NCI-H446 (cell line): ENCODE results near the gene RBM26.

ENCODE experiments used
- DNase-seq, 2 experiments: peaks; one replicate each; lab custom pipeline; 2025; lab: John Stamatoyannopoulos, UW

The RBM26 gene

DNA sequence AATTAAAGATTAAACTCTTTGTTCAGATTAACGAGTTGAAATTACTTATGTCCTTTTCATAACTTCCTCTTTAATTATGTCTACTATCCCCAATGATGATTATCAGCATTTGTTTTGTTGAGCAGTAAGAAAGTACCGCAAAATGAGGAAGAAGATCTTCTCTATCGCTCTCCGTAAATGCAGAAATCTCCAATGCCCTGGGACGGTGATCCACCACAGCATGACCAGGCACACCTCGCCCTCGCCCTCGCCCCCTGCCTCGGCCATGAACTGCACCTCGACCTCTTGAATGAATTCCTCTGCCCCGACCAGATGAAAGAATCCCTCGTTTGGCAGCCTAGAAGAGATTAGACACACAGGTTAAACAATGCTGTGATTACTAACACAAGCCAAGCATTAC is 69.1 kb downstream of the RBM26 start:
- DNase-seq, result no peak

GRCh38 chr13:79328510-79328909 is 77.5 kb downstream of the RBM26 start:
- DNase-seq, result no peak

GRCh38 chr13:79320433-79320832 is 85.6 kb downstream of the RBM26 start:
- no peak for DNase-seq

DNA sequence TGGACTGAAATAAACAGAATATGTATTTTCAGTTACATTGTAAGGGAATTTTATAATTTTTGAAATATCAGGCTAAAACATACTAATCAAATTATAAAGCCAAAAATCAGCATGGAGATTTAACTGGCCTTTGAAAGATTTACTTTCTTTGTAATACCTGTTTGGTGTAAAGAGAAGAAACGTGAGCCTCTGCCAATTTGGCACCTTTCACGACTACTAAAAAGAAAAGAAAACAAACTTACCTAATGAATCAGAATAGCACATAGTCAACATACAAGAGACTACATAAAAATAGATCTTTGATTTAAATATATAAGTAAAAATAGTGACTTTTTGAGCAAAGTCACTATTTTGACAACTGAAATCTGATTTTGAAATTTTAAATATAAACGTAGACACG is 87.4 kb downstream of the RBM26 start:
- DNase-seq, result no peak

DNA sequence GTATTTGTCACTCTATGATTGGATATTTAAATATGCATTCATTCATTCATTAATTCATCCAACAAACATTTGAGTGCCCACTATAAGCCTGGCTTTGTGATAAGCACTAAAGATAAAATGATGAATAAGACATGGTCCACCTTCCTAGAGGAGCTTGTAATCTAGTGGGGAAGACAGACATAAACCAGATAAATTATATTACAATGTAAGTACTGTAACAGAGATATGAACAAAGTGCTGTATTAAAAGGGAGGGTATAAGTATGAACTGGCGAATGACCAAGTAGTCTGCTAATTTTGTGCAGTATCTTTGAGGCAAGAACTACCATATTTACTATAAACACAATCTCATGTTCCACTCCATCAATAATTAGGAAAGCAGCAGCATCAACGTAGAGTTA is 88.2 kb downstream of the RBM26 start:
- no peak for DNase-seq

DNA sequence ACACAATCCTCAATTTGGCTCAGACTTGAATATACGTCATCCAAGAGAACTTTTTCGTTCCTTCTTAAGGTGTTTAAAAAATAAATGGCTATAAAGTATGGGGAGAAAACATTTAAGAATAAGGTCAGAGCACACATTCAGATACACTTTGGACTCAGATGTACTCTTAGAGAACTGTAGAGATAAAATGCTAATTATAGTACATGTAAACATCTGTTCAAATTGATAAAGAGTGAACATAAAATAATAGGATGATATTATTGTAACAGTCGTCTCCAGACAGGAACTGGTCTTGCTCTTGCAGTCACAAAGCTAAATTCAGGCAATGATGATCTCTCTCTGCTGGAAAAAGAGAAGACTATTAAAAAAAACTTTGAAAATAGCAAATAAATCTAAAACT is 91.4 kb downstream of the RBM26 start:
- DNase-seq, result no peak

- DNase-seq, result no peak
Measured at GRCh38 chr13:79312340-79312855, 93.7 kb downstream of the RBM26 start.

GRCh38 chr13:79311386-79311785 is 94.7 kb downstream of the RBM26 start:
- no peak for DNase-seq

GRCh38 chr13:79309690-79310089 is 96.4 kb downstream of the RBM26 start:
- DNase-seq, result no peak

DNA sequence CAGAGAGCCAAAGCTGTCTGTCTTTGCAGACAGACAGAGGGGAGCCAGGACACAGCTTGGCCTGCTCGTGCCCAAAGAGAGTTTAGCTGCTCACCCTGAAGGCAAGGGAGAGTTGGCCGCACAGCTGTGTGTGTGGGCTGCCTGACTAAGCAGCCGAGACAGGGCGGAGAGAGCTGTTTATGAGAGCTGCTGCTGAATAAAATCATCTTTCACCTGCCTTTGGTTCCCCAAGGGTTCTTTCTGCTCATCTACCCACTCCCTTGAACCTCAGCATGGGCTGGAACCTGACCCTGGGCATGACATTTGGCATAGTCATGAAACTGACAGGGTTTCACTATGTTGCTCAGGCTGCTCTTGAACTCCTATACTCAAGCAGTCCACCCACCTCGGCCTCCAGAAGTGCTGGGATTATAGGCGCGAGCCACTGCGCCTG is 98.2 kb downstream of the RBM26 start:
- DNase-seq, result no peak

DNA sequence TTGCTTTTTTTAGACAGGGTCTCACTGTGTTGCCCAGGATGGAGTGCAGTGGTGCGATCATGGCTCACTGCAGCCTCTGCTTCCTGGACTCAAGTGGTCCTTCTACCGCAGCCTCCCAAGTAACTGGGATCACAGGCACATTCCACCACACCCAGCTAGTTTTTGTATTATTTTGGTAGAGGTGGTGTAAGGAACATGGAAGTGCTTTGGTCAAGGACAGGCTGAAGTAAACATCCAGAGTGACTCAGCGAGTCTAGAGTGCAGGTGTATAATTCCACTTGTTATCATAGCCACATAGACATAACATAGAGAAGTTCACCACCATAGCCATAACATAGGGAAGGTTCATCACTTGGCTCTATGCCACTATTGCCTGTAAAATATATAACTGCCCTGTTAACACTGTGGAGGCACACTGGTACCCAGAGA is 98.6 kb downstream of the RBM26 start:
- DNase-seq, result no peak

DNA sequence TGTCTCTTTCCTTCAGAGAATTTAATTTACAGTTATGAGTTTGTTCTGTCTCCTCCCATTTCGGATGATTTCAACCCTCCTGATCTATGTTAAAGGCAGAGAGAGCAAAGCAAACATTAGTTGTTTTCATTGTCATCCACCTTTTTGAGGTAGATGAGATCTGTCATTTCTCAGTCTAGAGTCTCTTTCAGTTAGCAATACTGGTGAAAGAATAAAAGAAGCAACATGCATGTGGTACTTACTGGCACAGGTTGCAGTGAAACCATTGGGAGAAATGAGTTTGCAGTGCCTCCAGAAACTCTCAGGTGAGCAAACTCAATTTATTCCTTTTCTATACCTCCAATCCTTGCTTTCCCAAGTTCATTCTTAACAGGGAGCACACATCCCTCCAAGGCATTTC is 99.4 kb downstream of the RBM26 start:
- no peak for DNase-seq

GRCh38 chr13:79297128-79297527 is 108.9 kb downstream of the RBM26 start:
- DNase-seq, result no peak

GRCh38 chr13:79295906-79296706 is 109.9 kb downstream of the RBM26 start:
- DNase-seq, result no peak

DNA sequence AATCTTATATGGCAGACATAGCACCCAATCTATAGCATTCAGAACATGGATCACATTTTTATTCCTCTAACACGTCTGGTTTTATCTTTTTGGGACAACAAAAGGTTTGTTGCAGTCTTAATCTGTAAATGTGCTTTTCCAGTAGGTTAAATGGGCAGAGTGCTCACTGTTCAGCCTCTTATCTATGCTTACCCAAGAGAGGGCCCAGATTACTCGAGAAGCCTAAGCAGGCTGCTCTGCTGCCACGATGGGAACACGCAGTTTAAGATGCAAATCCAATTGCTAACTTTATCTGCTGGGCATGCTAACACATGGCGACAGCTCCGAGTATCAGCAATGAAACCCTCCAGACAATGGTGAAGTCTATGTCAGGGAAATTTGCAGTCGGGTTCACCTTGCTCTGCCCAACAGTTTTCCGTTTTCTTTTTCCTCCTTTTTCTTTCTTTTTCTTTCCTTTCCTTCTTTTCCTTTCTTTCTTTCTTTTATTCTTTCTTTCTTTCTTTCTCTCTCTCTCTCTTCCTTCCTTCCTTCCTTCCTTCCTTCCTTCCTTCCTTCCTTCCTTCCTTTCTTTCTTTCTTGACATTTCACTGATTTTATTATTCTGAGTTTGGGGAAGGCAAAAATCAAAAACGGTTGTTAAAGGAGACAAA is 115.3 kb downstream of the RBM26 start:
- no peak for DNase-seq

DNA sequence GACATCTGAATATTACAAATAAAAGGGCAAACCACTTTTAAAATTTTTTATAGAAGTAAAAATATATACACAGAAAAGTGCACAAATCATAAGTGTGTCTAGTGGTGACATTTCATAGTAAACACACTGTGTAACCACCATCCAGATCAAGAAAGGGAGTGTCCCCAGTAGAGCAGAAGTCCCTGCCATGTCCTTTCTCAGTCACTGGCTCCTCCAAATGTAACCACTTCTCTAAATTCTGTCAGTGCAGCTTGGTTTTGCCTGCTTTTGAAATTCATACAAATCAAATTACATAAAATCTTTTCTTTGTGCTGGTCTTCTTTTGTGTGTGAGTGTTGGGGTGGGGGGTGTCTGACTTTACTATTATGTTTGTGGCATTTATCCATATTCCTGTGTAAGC is 116.5 kb downstream of the RBM26 start:
- no peak for DNase-seq

- no peak for DNase-seq
Measured at GRCh38 chr13:79287939-79288795, 117.9 kb downstream of the RBM26 start.

DNA sequence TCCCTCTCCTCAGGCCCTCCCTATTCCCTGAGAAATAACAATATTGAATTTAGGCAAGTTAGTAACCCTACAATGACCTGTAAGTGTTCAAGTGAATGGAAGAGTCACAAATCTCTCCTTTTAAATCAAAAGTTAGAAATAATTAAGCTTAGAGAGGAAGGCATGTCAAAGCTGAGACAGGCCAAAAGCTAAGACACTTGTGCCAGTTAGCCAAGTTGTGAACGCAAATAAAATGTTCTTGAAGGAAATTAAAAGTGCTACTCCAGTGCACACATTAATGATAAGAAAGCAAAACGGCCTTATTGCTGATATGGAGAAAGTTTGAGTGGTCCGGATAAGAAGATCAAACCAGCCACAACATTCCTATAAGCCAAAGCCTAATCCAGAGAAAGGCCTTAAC is 120.9 kb downstream of the RBM26 start:
- DNase-seq, result no peak

DNA sequence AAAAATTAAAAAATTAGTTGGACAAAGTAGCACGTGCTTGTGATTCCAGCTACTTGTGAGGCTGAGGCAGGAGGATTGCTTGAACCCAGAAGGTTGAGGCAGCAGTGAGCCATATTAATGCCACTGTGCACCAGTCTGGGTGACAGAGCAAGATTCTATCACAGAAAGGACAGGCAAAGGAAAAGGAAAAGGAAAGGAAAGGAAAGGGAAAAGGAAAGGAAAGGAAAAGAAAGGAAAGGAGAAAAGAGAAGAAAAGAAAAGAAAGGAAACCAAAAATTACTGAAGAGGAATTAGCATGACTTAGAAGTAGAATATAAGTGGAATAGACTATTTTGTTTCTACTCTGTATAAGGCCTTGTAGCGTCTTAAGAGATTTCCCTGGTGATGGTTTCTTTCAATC is 122.3 kb downstream of the RBM26 start:
- DNase-seq, result no peak

GRCh38 chr13:79282976-79283375 is 123.1 kb downstream of the RBM26 start:
- no peak for DNase-seq

DNA sequence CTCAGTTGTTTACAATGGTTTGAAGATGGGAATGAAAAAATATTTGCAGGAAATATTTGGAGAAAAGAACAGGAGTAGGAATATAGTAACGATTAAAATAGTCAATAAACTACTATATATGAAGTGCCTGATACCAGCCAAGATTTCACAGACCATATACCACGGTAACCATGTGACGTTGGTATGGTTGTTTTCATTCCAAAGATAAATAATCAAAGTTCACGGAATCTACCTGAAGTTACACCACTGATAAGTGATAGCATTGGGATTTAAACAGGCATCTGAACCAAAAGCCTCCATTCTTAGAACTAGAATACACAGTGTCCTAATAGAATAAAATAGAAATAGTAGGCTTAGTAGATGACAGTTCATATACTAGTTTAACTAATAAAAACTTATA is 123.5 kb downstream of the RBM26 start:
- no peak for DNase-seq

GRCh38 chr13:79281339-79281747 is 124.7 kb downstream of the RBM26 start:
- no peak for DNase-seq
